22Rv1 (cell line): ENCODE measurements around the gene HNRNPR.

Experiments used
- CTCF ChIP-seq: fragments of 450-650 bp; IDR thresholded peaks from 2 replicates; pipeline ENCODE4 v1.5.1; 2017; ENCODE audit warnings: mild to moderate bottlenecking
- ZFX ChIP-seq: fragments of 450-650 bp; IDR thresholded peaks from 2 replicates; pipeline ENCODE4 v1.6.1; 2017; ENCODE audit warnings: antibody characterized with exemption, borderline replicate concordance

- TF ChIP-seq CTCF (no peak), ZFX (no peak)
These were observed 6.2 kb downstream of the HNRNPR start for GRCh38 chr1:23337869-23338268.
